Non-pigmented ciliary epithelial cell (primary cell): ENCODE measurements around the gene MAGEA3.
"Not testable (repeated sequence)": the region's sequence is repeated elsewhere in the genome, so short reads cannot be mapped to it uniquely, and the experiment has no call there.

ENCODE experiments used
- DNase-seq: peaks from one replicate; pipeline ENCODE4 v3.0.0-alpha.2; 2010; ENCODE audit warnings: low read depth

MAGEA3 gene

GRCh38 chrX:152697952-152698931 is at the start of gene MAGEA3:
Gene MAGEA3, plus strand, starts transcription at chrX:152698794. Its CDS starts 2,039 bp downstream, at chrX:152700833.
- not testable (repeated sequence) for DNase-seq

- DNase-seq: no peak
Measured at GRCh38 chrX:152652060-152652459, 46.5 kb upstream of the MAGEA3 start.

DNA sequence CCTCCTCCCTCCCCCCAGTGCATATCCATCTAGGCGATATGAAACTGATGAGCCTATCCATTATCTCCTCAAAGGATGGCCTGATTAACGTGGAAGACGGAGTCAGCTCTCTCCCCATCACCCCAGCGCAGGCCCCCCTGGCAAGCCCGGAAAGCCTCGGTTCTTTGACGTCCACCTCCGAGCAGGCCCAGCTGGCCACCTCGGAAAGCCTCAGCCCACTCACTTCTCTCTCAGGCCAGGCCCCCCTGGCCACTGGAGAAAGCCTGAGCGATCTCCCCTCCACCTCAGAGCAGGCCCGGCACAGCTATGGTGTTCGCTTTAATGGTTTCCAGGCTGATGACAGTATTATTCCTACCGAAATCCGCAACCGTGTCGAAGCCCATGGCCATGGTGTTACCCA is 46.1 kb upstream of the MAGEA3 start:
- DNase-seq: no peak

DNA sequence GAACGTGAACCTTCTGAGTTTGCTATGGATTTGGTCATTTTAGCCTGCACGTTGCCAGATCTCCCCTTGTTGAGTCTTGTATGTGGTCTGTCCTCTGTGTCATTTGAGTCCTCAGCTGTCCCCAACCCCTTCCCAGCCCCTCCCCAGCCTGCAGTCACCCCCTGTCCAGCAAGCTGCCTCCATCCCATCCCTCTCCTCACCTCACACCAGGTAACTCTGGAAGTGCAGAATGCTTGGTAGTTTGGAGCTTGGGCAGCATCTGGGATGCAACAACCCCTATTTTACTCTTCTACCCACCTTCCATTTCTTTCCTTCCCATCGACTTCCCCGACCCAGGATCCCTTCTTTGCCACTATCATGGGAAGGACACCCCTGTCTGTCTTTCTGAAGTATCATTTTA is 42.5 kb upstream of the MAGEA3 start:
- DNase-seq: no peak

DNA sequence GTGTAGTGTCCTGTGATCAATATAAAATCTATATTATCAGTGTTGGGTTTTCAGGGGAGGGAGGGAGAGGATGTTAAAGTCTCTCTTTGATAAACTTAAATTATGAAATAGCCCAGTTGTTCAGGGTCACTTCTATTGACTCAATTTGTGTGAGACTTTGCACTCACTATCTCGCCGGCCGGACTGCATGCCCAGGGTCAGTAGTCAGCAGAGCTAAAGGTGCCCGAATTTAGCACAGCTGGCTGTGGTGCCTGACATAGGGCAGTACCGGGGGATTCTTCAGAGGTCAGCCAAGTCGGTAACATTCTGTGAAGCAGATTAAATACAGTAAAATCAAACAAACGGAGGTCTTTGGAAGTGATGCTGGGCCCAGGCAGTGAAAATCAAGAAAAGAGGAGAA is 41.7 kb upstream of the MAGEA3 start:
- no peak for DNase-seq

GRCh38 chrX:152658302-152658701 is 40.3 kb upstream of the MAGEA3 start:
- no peak for DNase-seq

DNA sequence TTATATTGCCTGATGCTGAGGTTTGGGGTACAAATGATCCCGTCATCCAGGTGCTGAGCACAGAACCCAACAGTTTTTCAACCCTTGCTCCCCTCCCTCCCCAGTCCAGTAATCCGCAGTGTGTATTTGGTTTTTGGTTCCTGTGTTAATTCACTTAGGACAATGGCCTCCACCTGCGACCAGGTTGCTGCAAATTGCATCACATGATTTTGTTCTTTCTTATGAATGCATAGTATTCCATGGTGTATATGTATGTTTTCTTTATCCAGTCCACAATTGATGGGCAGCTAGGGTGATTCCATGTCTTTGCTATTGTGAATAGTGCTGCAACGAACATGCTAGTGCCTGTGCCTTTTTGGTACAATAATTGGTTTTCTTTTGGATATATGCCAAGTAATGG is 35.5 kb upstream of the MAGEA3 start:
- DNase-seq: no peak

DNA sequence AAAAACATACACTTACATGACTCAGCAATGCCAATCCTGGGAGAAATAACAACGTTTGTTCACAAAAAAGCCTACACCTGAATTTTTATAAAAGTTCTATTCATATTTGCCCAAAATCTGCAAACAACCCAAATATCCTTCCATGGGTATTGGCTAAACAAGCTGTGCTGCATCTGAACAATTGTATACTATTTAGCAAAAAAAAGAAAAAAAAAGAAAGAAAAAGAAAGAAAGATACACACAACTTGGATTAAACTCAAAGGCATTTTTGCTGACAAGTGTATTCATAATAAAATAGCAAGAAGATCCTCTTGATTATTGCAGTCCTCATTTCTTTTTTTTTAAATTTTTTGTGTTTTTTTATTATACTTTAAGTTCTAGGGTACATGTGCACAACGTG is 24.5 kb upstream of the MAGEA3 start:
- DNase-seq: no peak

DNA sequence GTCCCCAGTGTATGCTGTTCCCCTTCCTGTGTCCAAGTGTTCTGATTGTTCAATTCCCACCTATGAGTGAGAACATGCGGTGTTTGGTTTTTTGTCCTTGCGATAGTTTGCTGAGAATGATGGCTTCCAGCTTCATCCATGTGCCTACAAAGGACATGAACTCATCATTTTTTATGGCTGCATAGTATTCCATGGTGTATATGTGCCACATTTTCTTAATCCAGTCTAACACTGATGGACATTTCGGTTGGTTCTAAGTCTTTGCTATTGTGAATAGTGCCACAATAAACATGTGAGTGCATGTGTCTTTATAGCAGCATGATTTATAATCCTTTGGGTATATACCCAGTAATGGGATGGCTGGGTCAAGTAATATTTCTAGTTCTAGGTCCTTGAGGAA is 23.9 kb upstream of the MAGEA3 start:
- not testable (repeated sequence) for DNase-seq

DNA sequence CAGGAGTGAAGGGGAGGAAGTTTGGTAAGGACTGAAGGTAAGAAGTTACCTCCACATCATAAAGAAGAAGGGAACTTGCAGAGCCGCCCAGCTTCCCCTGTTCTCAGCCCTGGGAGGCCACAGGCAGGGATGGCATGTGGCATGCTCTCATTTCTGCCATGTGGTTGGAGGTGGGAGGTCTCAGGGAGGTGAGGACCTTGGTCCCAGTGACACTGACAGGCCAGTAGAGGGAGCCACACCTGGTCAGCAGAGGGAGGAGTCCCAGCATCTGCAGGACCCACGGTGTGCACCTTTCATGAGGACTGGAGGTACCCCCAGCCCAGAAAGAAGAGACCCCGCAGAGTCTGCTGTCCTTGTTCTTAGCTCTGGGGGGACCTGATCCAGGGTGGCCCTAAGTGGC is 17.6 kb upstream of the MAGEA3 start:
- not testable (repeated sequence) for DNase-seq

GRCh38 chrX:152700390-152700789 is 1.8 kb downstream of the MAGEA3 start:
- not testable (repeated sequence) for DNase-seq

GRCh38 chrX:152706500-152706899 is 7.9 kb downstream of the MAGEA3 start:
- DNase-seq: not testable (repeated sequence)

GRCh38 chrX:152709173-152709572 is 10.6 kb downstream of the MAGEA3 start, which contains the start of gene CSAG2:
Gene CSAG2, minus strand, starts transcription at chrX:152709273. Its CDS starts 161 bp downstream, at chrX:152709112.
- DNase-seq: not testable (repeated sequence)

DNA sequence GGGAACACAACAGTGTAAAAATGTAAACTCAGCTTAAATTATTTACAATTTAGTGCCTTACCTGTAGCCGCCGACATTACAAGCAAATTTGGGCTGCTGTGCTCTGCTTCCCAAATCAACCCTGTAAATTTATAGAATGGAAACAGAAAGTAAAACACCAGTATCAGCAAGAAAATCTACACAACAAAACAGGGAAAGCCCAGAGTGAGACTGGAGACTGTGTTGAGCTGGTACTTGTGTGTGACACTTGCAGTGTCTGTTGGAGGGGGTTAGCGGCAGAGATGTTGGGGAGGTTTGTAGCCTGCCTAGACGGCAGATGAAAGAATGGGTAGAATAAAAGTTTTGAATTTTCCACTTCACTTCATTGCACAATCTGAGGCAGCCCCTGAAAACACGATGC is 14.6 kb downstream of the MAGEA3 start:
- not testable (repeated sequence) for DNase-seq

DNA sequence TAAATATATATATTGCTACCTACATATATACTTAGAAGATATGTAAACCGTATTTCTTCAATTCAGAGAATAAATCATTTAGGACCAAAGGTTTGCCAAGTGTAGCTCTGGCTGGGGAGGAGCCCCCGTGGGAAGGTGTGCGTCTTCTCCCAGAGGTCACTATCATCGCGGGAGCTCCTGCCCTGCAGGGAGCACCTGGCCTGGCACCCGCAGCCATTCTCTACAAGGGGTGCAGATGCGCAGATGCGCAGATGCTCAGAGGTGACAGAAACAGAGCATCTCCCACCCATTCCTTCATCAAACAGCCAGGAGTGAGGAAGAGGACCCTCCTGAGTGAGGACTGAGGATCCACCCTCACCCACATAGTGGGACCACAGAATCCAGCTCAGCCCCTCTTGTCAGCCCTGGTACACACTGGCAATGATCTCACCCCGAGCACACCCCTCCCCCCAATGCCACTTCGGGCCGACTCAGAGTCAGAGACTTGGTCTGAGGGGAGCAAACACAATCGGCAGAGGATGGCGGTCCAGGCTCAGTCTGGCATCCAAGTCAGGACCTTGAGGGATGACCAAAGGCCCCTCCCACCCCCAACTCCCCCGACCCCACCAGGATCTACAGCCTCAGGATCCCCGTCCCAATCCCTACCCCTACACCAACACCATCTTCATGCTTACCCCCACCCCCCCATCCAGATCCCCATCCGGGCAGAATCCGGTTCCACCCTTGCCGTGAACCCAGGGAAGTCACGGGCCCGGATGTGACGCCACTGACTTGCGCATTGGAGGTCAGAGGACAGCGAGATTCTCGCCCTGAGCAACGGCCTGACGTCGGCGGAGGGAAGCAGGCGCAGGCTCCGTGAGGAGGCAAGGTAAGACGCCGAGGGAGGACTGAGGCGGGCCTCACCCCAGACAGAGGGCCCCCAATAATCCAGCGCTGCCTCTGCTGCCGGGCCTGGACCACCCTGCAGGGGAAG is 15.5 kb downstream of the MAGEA3 start, which contains the start of gene MAGEA2B:
Gene MAGEA2B, plus strand, starts transcription at position 814 of the 973 bp plus-strand sequence. CDS start 2,479 bp downstream, outside the sequence.
- not testable (repeated sequence) for DNase-seq

DNA sequence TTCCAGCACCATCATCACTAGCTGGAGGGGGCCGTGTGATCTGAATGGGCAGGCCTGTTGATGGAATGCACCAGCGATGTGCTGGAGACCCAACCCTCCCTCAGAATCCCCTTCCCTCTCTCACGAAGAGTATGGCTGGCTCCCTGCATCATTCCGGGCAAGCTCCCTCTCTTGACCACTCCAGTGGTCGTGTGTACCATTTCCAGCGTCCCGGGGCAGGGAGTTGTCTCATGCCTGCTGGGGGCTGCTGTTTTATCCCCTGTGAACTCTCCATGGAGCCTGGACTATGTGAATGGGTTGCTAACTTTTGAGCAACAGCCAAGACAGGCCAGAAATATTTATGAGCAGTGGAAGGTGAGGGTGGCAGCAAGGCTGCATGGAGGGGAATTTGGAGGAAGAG is 26.8 kb downstream of the MAGEA3 start:
- DNase-seq: no peak

DNA sequence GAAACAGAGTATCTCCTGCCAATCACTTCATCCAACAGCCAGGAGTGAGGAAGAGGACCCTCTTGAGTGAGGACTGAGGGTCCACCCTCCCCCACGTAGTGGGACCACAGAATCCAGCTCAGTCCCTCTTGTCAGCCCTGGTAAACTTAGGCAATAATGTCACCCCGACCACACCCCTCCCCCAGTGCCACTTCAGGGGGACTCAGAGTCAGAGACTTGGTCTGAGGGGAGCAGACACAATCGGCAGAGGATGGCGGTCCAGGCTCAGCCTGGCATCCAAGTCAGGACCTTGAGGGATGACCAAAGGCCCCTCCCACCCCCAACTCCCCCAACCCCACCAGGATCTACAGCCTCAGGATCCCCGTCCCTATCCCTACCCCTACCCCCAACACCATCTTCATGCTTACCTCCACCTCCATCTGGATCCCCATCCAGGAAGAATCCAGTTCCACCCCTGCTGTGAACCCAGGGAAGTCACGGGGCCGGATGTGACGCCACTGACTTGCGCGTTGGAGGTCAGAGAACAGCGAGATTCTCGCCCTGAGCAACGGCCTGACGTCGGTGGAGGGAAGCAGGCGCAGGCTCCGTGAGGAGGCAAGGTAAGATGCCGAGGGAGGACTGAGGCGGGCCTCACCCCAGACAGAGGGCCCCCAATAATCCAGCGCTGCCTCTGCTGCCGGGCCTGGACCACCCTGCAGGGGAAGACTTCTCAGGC is 34.8 kb downstream of the MAGEA3 start, which contains the start of the genes CSAG1 and MAGEA12:
Gene CSAG1, minus strand, starts transcription at position 461 of the 715 bp plus-strand sequence. CDS start 1,261 bp downstream, outside the sequence.
Gene MAGEA12, plus strand, starts transcription at position 497 of the 715 bp plus-strand sequence. CDS start 2,405 bp downstream, outside the sequence.
- no peak for DNase-seq

DNA sequence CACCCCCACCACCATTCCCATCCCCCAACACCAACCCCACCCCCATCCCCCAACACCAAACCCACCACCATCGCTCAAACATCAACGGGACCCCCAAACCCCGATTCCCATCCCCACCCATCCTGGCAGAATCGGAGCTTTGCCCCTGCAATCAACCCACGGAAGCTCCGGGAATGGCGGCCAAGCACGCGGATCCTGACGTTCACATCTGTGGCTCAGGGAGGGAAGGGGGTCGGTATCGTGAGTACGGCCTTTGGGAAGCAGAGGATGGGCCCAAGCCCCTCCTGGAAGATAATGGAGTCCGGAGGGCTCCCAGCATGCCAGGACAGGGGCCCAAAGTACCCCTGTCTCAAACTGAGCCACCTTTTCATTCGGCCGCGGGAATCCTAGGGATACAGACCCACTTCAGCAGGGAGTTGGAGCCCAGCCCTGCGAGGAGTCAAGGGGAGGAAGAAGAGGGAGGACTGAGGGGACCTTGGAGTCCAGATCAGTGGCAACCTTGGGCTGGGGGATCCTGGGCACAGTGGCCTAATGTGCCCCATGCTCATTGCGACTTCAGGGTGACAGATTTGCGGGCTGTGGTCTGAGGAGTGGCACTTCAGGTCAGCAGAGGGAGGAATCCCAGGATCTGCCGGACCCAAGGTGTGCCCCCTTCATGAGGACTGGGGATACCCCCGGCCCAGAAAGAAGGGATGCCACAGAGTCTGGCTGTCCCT is 35.7 kb downstream of the MAGEA3 start:
- not testable (repeated sequence) for DNase-seq

DNA sequence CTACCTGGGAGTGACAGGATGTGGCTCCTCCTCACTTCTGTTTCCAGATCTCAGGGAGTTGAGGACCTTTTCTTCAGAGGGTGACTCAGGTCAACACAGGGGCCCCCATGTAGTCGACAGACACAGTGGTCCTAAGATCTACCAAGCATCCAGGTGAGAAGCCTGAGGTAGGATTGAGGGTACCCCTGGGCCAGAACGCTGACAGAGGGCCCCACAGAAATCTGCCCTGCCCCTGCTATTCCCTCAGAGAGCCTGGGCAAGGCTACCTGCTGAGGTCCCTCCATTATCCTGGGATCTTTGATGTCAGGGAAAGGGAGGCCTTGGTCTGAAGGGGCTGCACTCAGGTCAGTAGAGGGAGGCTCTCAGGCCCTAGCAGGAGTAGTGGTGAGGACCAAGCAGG is 36.5 kb downstream of the MAGEA3 start:
- no peak for DNase-seq

GRCh38 chrX:152735860-152736511 is 37.4 kb downstream of the MAGEA3 start:
- DNase-seq: no peak
